ELF-1 (cell line): Measurements from ENCODE around the gene CCDC183.
A peak's percentile ranks its signal among the peaks of the same experiment; 100 is the strongest.
"Not testable (repeated sequence)": the region's sequence is repeated elsewhere in the genome, so short reads cannot be mapped to it uniquely, and the experiment has no call there.

Source experiments
- DNase-seq: peaks from one replicate; pipeline ENCODE4 v3.0.0-alpha.2; 2016; ENCODE audit warnings: low read depth, low spot score

The CCDC183 gene

GRCh38 chr9:136838314-136839228 lies 42.4 kb downstream of the CCDC183 start:
- no peak for DNase-seq

- DNase-seq: no peak
These were observed 43.3 kb downstream of the CCDC183 start for GRCh38 chr9:136839229-136840139.

DNA sequence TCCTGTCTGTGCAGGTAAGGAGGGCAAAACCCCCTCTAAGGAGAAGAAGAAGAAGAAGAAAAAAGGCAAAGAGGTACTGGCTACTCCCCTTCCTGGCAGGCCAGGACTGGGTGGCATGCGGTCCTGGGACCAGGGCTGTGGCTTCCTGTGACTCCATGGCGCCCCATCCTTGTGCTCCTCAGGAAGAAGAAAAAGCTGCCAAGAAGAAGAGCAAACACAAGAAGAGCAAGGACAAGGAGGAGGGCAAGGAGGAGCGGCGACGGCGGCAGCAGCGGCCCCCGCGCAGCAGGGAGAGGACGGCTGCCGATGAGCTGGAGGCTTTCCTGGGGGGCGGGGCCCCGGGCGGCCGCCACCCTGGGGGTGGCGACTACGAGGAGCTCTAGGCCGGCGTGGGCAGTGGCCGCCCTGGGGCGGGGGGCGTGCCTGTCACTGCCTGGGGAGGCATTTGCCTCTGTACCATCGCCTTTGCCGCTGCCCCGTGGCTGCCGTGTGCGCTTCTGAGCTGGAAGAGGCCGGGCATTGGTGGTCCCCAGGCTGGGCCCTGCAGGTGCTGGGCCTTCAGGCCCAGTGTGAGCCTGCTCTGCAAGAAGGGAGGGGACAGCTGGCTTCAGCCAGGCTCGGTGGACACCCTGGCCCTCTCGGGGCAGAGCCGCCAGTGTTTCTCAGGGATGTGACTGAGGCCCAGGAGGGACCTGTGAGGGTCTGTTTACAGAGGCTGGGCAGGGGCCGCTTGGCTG lies 44.2 kb downstream of the CCDC183 start:
- DNase-seq: peak; percentile 53

DNA sequence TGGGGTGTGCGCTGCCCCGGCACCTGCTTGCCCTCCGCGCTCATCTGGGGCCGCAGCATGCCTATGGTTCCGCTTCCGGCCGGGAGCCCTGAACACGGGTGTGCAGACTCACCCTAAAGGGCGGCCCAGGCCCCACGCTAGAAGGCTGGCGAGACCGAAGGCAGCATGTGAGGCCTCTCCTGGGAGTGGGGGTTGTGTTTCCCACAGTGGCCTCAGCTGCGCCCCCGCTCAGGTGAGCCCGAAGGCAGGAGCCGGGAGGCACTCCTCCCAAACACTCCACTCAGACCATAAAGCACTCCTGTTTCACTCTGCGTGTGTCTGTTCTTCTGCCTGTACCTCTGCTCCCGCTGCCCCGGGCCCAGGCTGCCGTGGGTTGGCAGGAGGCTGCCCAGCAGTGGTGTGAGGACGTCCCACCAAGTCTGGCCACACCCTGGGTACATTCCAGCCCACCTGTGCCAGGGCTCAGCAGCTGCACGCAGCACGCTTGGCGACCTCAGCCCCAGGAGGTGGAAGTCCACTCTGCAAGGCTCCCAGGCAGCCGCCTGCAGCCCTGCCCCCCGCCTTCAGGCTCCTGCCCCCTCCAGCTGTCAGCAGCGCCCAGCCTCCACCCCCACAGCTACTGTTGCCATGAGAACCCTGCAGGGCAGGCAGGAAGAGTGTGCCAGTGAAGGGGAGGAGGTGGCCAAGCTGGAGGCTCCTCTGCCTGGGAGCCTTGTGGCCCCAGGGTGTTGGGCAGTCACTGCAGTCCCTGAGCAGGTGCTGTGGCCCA lies 44.9 kb downstream of the CCDC183 start:
- no peak for DNase-seq

DNA sequence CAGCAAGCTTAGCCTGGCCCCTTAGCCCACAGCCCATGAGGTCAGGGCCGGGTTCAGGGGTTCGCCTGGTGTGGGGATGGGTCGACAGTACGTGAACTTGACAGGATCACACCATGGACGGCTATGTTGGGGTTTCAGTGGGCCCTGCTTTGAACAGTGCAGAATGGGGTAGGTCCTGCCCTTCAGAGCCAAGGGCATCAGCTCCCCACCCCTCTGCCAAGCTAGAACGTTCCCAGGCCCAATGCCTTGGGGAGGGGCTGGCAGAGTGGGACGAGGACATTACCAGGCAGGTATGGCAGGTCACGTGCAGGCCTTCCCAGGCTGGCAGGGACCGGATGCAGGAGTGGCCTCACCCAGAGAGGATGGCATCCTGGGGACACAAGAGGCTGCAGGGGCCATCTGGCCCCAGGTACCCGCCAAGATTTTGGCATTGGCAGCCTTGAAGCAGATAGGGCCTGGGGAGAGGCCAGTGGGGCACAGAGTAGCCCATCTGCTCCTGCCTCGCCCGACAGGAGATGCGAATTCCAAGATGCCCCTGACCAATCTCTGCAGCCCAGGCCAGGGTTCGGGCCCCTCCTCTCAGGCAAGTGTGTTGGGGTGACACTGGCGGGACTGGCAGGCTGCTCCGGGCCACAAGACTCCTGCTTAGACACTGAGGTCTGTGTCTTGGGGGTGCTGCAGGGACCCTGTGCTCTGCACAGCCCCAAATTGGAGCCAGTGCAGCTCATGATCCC lies 45.7 kb downstream of the CCDC183 start:
- not testable (repeated sequence) for DNase-seq

- DNase-seq: peak; percentile 88
These were observed 46.3 kb downstream of the CCDC183 start, which contains the start of gene AJM1 for GRCh38 chr9:136842380-136842948. Gene AJM1, plus strand, starts transcription at chr9:136842478. Its CDS starts 1,937 bp downstream, at chr9:136844415.

- DNase-seq: not testable (repeated sequence)
These were observed 47.1 kb downstream of the CCDC183 start for GRCh38 chr9:136843159-136843800.

DNA sequence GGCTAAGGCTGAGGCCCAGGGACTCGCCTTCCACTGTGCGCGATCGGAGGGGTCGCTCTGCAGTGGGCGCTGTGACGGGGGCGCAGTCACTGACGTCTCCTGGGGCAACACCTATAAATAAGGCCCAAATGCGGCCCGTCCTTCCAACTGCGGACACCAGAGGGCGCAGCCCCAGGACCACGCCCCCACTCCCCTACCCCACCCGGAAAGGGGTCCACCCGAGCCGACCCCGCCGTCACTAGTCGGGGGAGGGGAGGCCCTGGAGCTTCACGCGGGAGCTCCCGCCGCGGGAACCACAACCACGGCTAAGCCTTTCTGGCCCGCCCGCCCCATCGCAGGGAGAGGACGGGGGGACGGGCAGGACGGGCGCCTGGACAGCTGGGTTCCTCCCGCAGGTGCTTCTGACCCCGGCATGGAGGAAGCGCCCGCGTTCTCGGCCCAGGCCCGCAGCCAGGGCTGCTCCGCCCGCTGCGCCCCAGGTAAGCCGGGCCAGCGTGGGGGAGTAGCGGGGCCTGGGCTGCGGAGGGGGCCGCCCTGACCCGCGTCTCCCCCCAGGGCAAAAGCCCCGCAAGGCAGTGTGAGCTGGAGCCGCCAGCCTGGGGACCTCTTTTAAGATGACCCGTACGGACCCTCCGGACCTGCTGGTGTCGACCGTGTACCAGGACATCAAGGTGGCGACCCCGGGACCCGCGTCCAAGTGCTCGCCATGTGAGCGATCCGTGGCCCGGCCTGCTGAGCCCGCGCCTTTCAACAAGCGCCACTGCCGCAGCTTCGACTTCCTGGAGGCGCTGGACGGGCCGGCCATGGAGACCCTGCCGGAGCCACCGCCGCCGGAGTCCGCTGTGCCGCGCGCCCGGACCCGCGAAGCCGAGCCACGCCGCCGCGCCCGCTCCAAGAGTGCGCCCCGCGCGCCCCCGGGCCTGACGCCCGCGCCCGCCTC lies 47.9 kb downstream of the CCDC183 start:
- DNase-seq: peak; percentile 47

- DNase-seq: no peak
These were observed 48.8 kb downstream of the CCDC183 start for GRCh38 chr9:136844761-136845464.

DNA sequence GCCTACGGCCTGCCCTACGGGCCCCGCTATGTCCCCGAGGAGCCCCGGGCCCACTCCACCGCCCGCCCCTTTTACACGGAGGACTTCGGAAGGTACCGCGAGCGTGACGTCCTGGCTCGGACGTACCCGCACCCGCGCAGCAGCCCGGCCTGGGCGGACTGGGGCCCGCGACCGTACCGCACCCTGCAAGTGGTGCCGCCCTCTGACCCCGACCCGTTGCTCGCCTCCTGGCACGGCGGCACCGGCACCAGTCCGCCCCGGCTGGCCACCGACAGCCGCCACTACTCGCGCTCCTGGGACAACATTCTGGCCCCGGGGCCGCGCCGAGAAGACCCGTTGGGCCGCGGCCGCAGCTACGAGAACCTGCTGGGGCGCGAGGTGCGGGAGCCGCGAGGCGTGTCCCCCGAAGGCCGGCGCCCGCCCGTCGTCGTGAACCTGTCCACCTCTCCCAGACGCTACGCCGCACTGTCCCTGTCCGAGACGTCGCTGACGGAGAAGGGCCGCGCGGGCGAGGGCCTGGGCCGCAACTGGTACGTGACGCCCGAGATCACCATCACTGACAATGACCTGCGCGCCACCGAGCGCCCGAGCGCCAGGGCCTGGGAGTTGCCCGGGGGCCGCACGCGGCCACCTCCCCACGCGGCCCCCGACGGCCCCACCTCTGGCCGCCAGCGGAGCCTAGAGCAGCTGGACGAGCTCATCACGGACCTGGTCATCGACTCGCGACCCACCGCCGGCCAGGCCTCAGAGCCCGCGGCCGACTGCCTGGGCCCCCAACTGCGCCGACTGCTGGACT lies 49.5 kb downstream of the CCDC183 start:
- DNase-seq: no peak

- peak; percentile 52 for DNase-seq
These were observed 50.4 kb downstream of the CCDC183 start for GRCh38 chr9:136846376-136847087.

DNA sequence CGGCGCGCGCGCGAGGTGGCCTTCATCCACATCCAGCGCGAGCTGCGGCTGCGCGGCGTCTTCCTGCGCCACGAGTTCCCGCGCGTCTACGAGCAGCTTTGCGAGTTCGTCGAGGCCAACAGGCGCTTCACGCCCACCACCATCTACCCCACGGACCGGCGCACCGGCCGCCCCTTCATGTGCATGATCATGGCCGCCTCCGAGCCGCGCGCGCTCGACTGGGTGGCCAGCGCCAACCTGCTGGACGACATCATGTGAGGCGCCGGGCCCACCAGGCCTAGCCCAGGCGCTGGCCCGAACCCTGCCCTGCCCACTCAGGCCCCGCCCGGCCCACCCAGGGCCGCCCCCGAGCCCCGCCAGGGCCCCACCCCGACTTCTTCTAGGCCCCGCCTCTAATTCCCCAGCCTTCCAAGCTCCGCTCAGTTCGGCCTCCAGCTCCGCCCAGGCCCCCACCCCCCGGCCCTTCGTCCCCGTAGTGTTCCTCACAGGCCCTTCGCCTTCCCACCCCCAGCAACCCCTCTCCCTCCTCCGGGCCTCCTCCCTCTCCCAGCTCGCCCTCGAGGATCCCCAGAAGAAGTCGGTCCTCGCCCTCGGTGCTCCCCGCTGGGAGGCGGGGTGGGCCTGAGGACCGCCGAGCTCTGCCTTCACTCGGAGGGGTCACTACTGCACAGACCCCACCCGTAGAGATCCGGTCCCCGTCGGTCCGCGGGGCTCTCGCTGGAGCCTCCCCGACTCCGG lies 51.1 kb downstream of the CCDC183 start:
- DNase-seq: peak; percentile 59

DNA sequence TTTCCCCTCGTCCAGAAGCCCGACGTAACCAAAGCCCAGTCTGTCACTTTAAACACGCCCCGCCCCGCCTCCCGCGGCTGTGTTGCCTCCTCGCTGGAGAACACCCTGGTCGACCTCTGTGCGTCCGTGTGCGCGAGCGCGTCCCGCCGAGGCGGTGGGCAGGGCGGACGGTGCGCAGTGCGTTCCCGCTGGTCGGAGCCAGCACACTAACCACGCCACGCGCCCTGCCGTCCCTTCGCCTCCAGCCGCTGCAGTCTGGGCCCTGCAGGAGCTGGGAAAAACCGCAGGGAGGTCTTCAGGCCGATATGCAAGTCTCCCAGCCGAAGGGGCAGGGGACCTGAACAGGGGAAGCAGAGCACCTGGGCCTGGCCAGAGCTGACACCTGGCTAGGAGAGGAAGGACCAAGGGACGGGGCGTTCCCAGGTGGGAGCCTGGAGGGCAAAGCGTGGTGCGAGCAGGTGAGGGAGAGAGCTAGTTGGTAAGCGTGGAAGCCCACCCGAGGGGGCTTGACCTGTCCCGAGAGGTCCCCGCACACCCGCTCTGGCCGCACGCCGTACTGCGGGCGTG lies 51.8 kb downstream of the CCDC183 start:
- peak; percentile 86 for DNase-seq

- no peak for DNase-seq
These were observed 52.4 kb downstream of the CCDC183 start for GRCh38 chr9:136848393-136849037.
